Subcutaneous adipose tissue (tissue), 4 donors: ENCODE data around the gene PKP4. TPM values are rescaled to one million over a fixed set of nuclear protein-coding genes. Genes with fewer than 3 reads are reported as not detected.

Experiments
- CTCF ChIP-seq: fragments of 450-650 bp; IDR thresholded peaks from one replicate; pipeline ENCODE4 v1.5.1; 2016; ENCODE audit warnings: low read depth, mild to moderate bottlenecking, control low read depth, antibody characterized with exemption, moderate library complexity
- total RNA-seq, 4 donors: library from RNA; depleted of rRNA; stranded (reverse); fragments of >200 nt; gene quantifications; one replicate each; pipeline ENCODE4 v1.1.0, GENCODE V29; 2016

PKP4 gene
- total RNA-seq, 4 donors from 2014 or later: 29.6 to 90.6 (median 68.0) TPM

- TF ChIP-seq CTCF: no peak
These were observed 230.6 kb downstream of the PKP4 start for GRCh38 chr2:158687315-158687714.

GRCh38 chr2:158688721-158689120 is 232.0 kb downstream of the PKP4 start:
- TF ChIP-seq CTCF: no peak

- TF ChIP-seq CTCF: no peak
These were observed 232.6 kb downstream of the PKP4 start for GRCh38 chr2:158689391-158689790.

- no peak for TF ChIP-seq CTCF
These were observed 234.1 kb downstream of the PKP4 start for GRCh38 chr2:158690823-158691222.

- TF ChIP-seq CTCF: no peak
These were observed 234.9 kb downstream of the PKP4 start for GRCh38 chr2:158691619-158692018.

GRCh38 chr2:158692372-158693103 is 235.8 kb downstream of the PKP4 start:
- TF ChIP-seq CTCF: no peak

GRCh38 chr2:158693476-158693875 is 236.7 kb downstream of the PKP4 start:
- TF ChIP-seq CTCF: no peak
